Mesendoderm (in vitro differentiated cells): ENCODE results near the gene IZUMO2.

ENCODE experiments used
- DNase-seq: peaks from one replicate; pipeline ENCODE4 v3.0.0; 2013
- H2AK5ac ChIP-seq: 2 replicates; pipeline ENCODE4 v1.6.1; 2013; ENCODE audit warnings: low read length, inconsistent platforms
- H2BK120ac ChIP-seq: 2 replicates; pipeline ENCODE4 v1.6.1; 2013; ENCODE audit warnings: low read depth, mild to moderate bottlenecking, low read length, moderate library complexity, mixed read lengths
- H2BK15ac ChIP-seq: replicated peaks from 2 replicates; pipeline ENCODE4 v1.6.1; 2013; ENCODE audit warnings: low read depth, mild to moderate bottlenecking, moderate library complexity
- H2BK5ac ChIP-seq: 2 replicates; pipeline ENCODE4 v1.6.1; 2013; ENCODE audit warnings: low read length, inconsistent platforms
- H3K18ac ChIP-seq: 2 replicates; pipeline ENCODE4 v1.6.1; 2013; ENCODE audit warnings: mild to moderate bottlenecking, low read length, mixed read lengths
- H3K23ac ChIP-seq: one replicate; pipeline ENCODE4 v1.6.1; 2013; ENCODE audit warnings: low read length
- H3K27ac ChIP-seq: 2 replicates; pipeline ENCODE4 v1.5.1; 2013; ENCODE audit warnings: low read depth, mild to moderate bottlenecking, inconsistent platforms, low read length, moderate library complexity
- H3K27me3 ChIP-seq: 2 replicates; pipeline ENCODE4 v1.6.1; 2013; ENCODE audit warnings: low read length, control low read depth, mild to moderate bottlenecking, inconsistent platforms; ENCODE audit not compliant: insufficient read depth, poor library complexity
- H3K36me3 ChIP-seq: 2 replicates; pipeline ENCODE4 v1.6.1; 2013; ENCODE audit warnings: low read length, inconsistent platforms; ENCODE audit not compliant: control insufficient read depth, insufficient read depth
- H3K4ac ChIP-seq: one replicate; pipeline ENCODE4 v1.6.1; 2013; ENCODE audit warnings: low read depth, mild to moderate bottlenecking, low read length, moderate library complexity
- H3K4me1 ChIP-seq: 2 replicates; pipeline ENCODE4 v1.6.1; 2013; ENCODE audit warnings: low read depth, low read length, inconsistent platforms; ENCODE audit not compliant: control insufficient read depth
- H3K4me2 ChIP-seq: 2 replicates; pipeline ENCODE4 v1.6.1; 2013; ENCODE audit warnings: low read length
- H3K4me3 ChIP-seq: 2 replicates; pipeline ENCODE4 v1.5.1; 2013; ENCODE audit warnings: mild to moderate bottlenecking, low read length
- H3K56ac ChIP-seq: one replicate; pipeline ENCODE4 v1.6.1; 2013; ENCODE audit warnings: low read length
- H3K79me1 ChIP-seq: 2 replicates; pipeline ENCODE4 v1.6.1; 2013; ENCODE audit warnings: low read length, inconsistent platforms
- H3K79me2 ChIP-seq: 2 replicates; pipeline ENCODE4 v1.6.1; 2013; ENCODE audit warnings: mild to moderate bottlenecking, low read length; ENCODE audit not compliant: control insufficient read depth, insufficient read depth
- H3K9ac ChIP-seq: 2 replicates; pipeline ENCODE4 v1.6.1; 2013; ENCODE audit warnings: low read length, inconsistent platforms
- H4K5ac ChIP-seq: one replicate; pipeline ENCODE4 v1.6.1; 2013; ENCODE audit warnings: low read length
- H4K8ac ChIP-seq: one replicate; pipeline ENCODE4 v1.6.1; 2013; ENCODE audit warnings: low read depth, mild to moderate bottlenecking, control low read depth, low read length, moderate library complexity
- WGBS: extraction: QIAGEN DNeasy Blood & Tissue Kit; methylation state at CpG from one replicate; pipeline ENCODE4 v1.1.7; 2013; ENCODE audit warnings: low lambda C conversion rate, missing lambda C conversion rate; ENCODE audit not compliant: insufficient coverage; ENCODE audit errors: extremely low coverage; 5-methylcytosine and 5-hydroxymethylcytosine counted together

IZUMO2 gene

GRCh38 chr19:50158577-50158976 is 4.5 kb downstream of the IZUMO2 start:
- no peak overlapping the region for H3K18ac ChIP-seq
- H3K79me1 ChIP-seq, result no peaks in the 10 kb centered on the region
- H3K56ac ChIP-seq, result no peak overlapping the region
- H3K9ac ChIP-seq, result no peak overlapping the region
- H3K79me2 ChIP-seq, result no peaks in the 10 kb centered on the region
- H4K8ac ChIP-seq, result no peak overlapping the region
- H3K36me3 ChIP-seq, result no peaks in the 10 kb centered on the region
- H3K4me2 ChIP-seq, result no peak overlapping the region
- no peaks in the 10 kb centered on the region for H3K27me3 ChIP-seq
- H3K4me1 ChIP-seq, result no peaks in the 10 kb centered on the region
- H3K4ac ChIP-seq, result no peak overlapping the region
- no peak overlapping the region for H3K23ac ChIP-seq
- no peak overlapping the region for H3K4me3 ChIP-seq
- no peak for DNase-seq
- no peak overlapping the region for H3K27ac ChIP-seq
- no peak overlapping the region for H2BK120ac ChIP-seq
- H2AK5ac ChIP-seq, result no peak overlapping the region
- no peak overlapping the region for H2BK5ac ChIP-seq
- H2BK15ac ChIP-seq, result no peak overlapping the region
- no peak overlapping the region for H4K5ac ChIP-seq

GRCh38 chr19:50155520-50156109 is 7.5 kb downstream of the IZUMO2 start:
- Histone ChIP-seq H3K56ac (no peak overlapping the region), H3K4ac (no peak overlapping the region), H3K4me3 (no peak overlapping the region), H2AK5ac (no peak overlapping the region), H3K27ac (no peak overlapping the region), H2BK120ac (no peak overlapping the region), H3K36me3 (no peaks in the 10 kb centered on the region), H3K18ac (no peak overlapping the region), H2BK15ac (no peak overlapping the region), H3K9ac (no peak overlapping the region), H3K79me1 (no peaks in the 10 kb centered on the region), H4K8ac (no peak overlapping the region), H3K79me2 (no peaks in the 10 kb centered on the region), H2BK5ac (no peak overlapping the region), H4K5ac (no peak overlapping the region), H3K4me1 (no peaks in the 10 kb centered on the region), H3K27me3 (no peaks in the 10 kb centered on the region), H3K4me2 (no peak overlapping the region), H3K23ac (no peak overlapping the region)
- DNase-seq, result peak; percentile 39
- no CpG with 5 or more reads among the region's 8 CpGs for WGBS

GRCh38 chr19:50154529-50154928 is 8.6 kb downstream of the IZUMO2 start:
- H3K4me1 ChIP-seq, result no peaks in the 10 kb centered on the region

GRCh38 chr19:50152578-50152977 is 10.5 kb downstream of the IZUMO2 start:
- Histone ChIP-seq H3K9ac (no peak overlapping the region), H2AK5ac (no peak overlapping the region), H2BK15ac (no peak overlapping the region), H3K4ac (no peak overlapping the region), H3K4me3 (no peak overlapping the region), H2BK120ac (no peak overlapping the region), H3K56ac (no peak overlapping the region), H3K27ac (no peak overlapping the region), H2BK5ac (no peak overlapping the region), H3K18ac (no peak overlapping the region), H3K23ac (no peak overlapping the region), H3K36me3 (no peaks in the 10 kb centered on the region), H3K79me2 (no peaks in the 10 kb centered on the region), H3K4me1 (no peaks in the 10 kb centered on the region), H3K27me3 (no peaks in the 10 kb centered on the region), H4K5ac (no peak overlapping the region), H3K4me2 (no peak overlapping the region), H4K8ac (no peak overlapping the region), H3K79me1 (no peaks in the 10 kb centered on the region)
- no peak for DNase-seq
- no CpG with 5 or more reads among the region's 4 CpGs for WGBS

More at GRCh38 chr19:50154529-50154928, 8.6 kb downstream of the IZUMO2 start:
- Histone ChIP-seq H3K4ac (no peak overlapping the region), H3K9ac (no peak overlapping the region), H3K18ac (no peak overlapping the region), H3K23ac (no peak overlapping the region), H2BK5ac (no peak overlapping the region), H4K5ac (no peak overlapping the region), H3K36me3 (no peaks in the 10 kb centered on the region), H2BK15ac (no peak overlapping the region), H3K79me2 (no peaks in the 10 kb centered on the region), H3K27ac (no peak overlapping the region), H3K4me3 (no peak overlapping the region), H2BK120ac (no peak overlapping the region), H4K8ac (no peak overlapping the region), H3K79me1 (no peaks in the 10 kb centered on the region), H3K4me2 (no peak overlapping the region), H3K27me3 (no peaks in the 10 kb centered on the region), H3K56ac (no peak overlapping the region), H2AK5ac (no peak overlapping the region)
- WGBS, result no CpG with 5 or more reads among the region's 16 CpGs
- DNase-seq, result no peak

- Histone ChIP-seq H3K27ac (no peak overlapping the region), H3K9ac (no peak overlapping the region), H4K5ac (no peak overlapping the region), H2BK5ac (no peak overlapping the region), H3K4me3 (no peak overlapping the region), H3K23ac (no peak overlapping the region), H2AK5ac (no peak overlapping the region), H2BK15ac (no peak overlapping the region), H3K18ac (no peak overlapping the region), H3K4me1 (no peaks in the 10 kb centered on the region), H3K79me2 (no peaks in the 10 kb centered on the region), H3K4ac (no peak overlapping the region), H3K56ac (no peak overlapping the region), H4K8ac (no peak overlapping the region), H3K36me3 (no peaks in the 10 kb centered on the region), H3K4me2 (no peak overlapping the region), H3K27me3 (no peaks in the 10 kb centered on the region), H3K79me1 (no peaks in the 10 kb centered on the region), H2BK120ac (no peak overlapping the region)
- DNase-seq, result no peak
These were observed 14.6 kb downstream of the IZUMO2 start for GRCh38 chr19:50148528-50148927.
